ENCODE measurements around the gene NF1.

The NF1 gene

DNA sequence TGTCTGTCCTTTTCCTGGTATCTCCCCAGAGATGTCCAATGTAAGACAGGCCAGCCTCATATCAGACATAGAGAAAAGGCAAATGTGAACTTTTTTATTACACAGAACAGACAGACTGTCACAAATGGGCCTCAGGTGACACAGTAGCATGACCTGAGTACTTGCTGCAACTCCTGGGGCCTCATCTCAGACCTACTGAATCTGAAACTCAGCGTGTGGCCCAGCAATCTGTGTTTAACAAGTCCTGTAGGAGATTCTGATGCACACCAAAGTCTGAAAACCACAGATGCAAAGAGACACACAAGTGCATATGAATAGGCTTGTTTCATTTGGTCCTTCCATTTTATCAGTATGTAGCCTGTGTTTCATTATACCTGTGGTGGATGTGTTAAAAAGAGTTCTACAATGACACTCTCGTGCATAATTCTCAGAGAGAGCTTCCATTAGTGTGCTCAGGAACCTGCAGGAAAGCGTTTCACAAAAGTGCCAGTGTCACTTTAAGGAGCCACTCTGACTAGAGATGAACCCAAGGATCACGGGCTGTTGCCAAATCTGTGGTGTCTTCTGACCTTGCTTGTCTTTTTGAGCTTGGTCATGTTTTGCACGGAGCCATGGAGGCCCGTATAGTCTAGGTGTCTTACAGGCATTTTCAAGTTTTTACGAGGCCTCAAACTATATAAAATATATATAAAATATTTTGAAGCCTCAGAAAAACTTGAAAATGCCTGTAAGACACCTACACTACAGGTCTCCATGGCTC lies 33.8 kb upstream of the NF1 start:
- H3K9me3 ChIP-seq = no peaks in the 10 kb centered on the region
- no peak overlapping the region for H3K4me2 ChIP-seq
- TF ChIP-seq Cebpa-rat (IDR thresholded peaks at IDR 0.05) = no peak
- no peak overlapping the region for H3K9ac ChIP-seq
- peaks cover 5% of the 10 kb centered on the region; the same call in 1 of the 2 replicates for H3K4me1 ChIP-seq
- H3K4me3 ChIP-seq = no peak overlapping the region
- no peaks in the 10 kb centered on the region for H3K27me3 ChIP-seq
- H3K36me3 ChIP-seq = no peaks in the 10 kb centered on the region
- no peak overlapping the region for H3K27ac ChIP-seq
- no peaks in the 10 kb centered on the region for H4K20me1 ChIP-seq

DNA sequence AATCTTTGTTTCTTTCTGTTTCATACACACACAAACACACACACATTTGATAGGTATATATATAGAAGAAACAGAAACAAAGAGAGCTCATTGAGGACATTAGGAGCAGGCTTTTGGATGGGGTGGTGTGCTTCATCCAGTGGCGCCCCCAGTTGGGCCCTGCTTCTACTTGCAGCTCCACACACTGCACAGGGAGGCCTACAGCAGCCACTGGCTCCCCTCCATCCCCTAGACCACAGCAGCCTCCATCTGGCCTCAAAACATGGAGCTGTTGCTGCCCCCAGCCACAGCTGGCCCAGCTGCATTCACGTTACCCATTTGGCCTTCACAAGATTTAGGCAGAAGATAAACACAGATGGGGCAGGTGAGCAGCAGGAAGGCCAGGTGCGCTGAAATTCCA lies 33.1 kb upstream of the NF1 start:
- Histone ChIP-seq H4K20me1 (no peaks in the 10 kb centered on the region), H3K27ac (no peak overlapping the region), H3K27me3 (no peaks in the 10 kb centered on the region), H3K9ac (no peak overlapping the region), H3K4me1 (peaks cover 5% of the 10 kb centered on the region; the same call in 1 of the 2 replicates), H3K4me2 (no peak overlapping the region), H3K36me3 (no peaks in the 10 kb centered on the region), H3K9me3 (no peaks in the 10 kb centered on the region), H3K4me3 (no peak overlapping the region)
- TF ChIP-seq Cebpa-rat (IDR thresholded peaks at IDR 0.05) = no peak

DNA sequence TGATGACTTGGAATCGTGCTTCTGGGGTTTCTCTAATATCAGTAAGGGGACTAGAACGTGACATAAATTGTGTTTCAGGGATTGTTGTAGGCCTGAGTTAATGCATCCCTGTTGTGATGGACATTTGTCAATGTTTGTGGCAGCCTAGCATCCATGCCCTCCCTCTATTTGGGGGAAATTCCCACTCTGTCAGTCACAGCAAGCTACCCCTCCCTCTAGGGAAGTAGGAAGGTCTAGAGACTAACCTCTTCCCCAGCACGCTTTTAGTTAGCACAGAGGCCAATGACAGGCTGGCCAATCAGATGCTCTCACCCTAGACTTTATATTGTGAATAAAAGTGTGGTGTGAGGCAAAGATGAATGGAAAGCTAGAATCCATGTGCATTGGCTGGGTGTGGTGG lies 32.4 kb upstream of the NF1 start:
- TF ChIP-seq Cebpa-rat (IDR thresholded peaks at IDR 0.05) = no peak
- no peaks in the 10 kb centered on the region for H3K27me3 ChIP-seq
- H3K4me2 ChIP-seq = no peak overlapping the region
- no peak overlapping the region for H3K27ac ChIP-seq
- no peaks in the 10 kb centered on the region for H3K9me3 ChIP-seq
- no peaks in the 10 kb centered on the region for H3K36me3 ChIP-seq
- H4K20me1 ChIP-seq = no peaks in the 10 kb centered on the region
- peaks cover 5% of the 10 kb centered on the region; the same call in 1 of the 2 replicates for H3K4me1 ChIP-seq
- no peak overlapping the region for H3K9ac ChIP-seq
- H3K4me3 ChIP-seq = no peak overlapping the region

DNA sequence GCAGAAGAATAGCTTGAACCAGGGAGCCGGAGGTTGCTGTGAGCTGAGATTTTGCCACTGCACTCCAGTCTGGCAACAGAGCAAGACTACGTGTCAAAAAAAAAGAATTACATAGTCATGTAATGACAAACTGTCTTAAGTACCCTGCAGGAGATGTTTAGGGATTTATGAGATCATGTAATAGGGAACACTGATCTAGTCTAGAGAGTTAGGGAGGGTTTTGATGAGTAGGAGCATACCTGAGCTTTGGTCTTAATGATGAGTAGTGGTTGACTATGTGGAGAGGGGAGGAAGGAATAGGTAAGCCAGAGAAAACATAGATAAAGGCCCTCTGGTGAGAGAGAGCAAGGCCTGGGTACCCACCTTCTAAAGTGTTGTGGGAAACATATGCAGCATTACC lies 30.1 kb upstream of the NF1 start:
- H3K4me1 ChIP-seq = peaks cover 5% of the 10 kb centered on the region; the same call in 1 of the 2 replicates
- no peaks in the 10 kb centered on the region for H4K20me1 ChIP-seq
- H3K9me3 ChIP-seq = no peaks in the 10 kb centered on the region
- H3K9ac ChIP-seq = no peak overlapping the region
- no peaks in the 10 kb centered on the region for H3K27me3 ChIP-seq
- H3K4me2 ChIP-seq = no peak overlapping the region
- TF ChIP-seq Cebpa-rat (IDR thresholded peaks at IDR 0.05) = no peak
- no peaks in the 10 kb centered on the region for H3K36me3 ChIP-seq
- no peak overlapping the region for H3K27ac ChIP-seq
- H3K4me3 ChIP-seq = no peak overlapping the region

DNA sequence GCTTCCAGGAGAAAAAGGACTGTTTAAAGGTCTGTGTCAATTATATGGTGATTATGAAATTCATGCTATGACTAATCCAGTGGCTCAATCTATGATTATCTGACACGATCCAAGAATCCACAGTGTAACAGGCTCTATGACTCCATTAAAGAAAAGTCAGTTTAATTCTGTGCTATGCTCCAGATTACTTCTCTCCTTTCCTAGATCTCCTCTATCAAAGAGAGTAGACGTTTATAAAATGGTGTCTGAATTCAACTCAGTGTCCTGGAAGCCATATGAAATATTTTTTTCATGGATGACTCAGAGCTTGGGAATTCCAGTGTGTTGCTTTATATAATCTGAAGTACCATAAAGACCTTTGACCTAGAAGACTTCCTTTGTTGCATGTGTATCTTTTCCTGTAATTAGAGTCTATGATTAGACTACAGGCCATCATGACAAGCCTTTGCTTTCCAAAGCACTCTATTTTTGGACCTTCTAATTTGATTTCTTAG lies 27.0 kb upstream of the NF1 start:
- H3K27ac ChIP-seq = no peak overlapping the region
- TF ChIP-seq Cebpa-rat (IDR thresholded peaks at IDR 0.05) = no peak
- H3K27me3 ChIP-seq = no peaks in the 10 kb centered on the region
- H4K20me1 ChIP-seq = no peaks in the 10 kb centered on the region
- H3K9me3 ChIP-seq = no peaks in the 10 kb centered on the region
- no peaks in the 10 kb centered on the region for H3K4me1 ChIP-seq
- H3K4me2 ChIP-seq = no peak overlapping the region
- H3K4me3 ChIP-seq = no peak overlapping the region
- H3K36me3 ChIP-seq = no peaks in the 10 kb centered on the region
- H3K9ac ChIP-seq = no peak overlapping the region

DNA sequence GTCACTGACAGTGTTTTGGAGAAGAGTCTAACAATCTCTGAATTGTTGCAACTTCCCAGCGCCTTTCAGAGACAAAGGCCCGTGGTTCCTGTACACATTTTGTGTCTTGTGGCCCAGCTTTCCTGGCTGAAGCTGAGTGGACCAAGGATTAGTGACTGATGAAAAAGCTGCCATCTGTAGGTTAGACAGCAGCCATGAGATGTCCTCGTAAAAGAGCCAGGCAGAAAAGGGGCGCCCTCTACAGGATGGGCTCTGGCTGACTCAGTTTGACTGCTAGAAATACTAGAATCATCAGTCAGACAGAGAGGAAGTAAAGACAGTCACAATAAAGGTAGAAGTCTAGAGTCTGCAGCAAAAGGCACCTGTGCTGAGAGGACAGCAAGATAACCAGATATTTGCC lies 26.5 kb upstream of the NF1 start:
- H4K20me1 ChIP-seq = no peaks in the 10 kb centered on the region
- H3K4me3 ChIP-seq = no peak overlapping the region
- H3K4me1 ChIP-seq = no peaks in the 10 kb centered on the region
- H3K27me3 ChIP-seq = no peaks in the 10 kb centered on the region
- H3K4me2 ChIP-seq = no peak overlapping the region
- no peaks in the 10 kb centered on the region for H3K9me3 ChIP-seq
- H3K27ac ChIP-seq = no peak overlapping the region
- TF ChIP-seq Cebpa-rat (IDR thresholded peaks at IDR 0.05) = no peak
- no peak overlapping the region for H3K9ac ChIP-seq
- H3K36me3 ChIP-seq = no peaks in the 10 kb centered on the region

DNA sequence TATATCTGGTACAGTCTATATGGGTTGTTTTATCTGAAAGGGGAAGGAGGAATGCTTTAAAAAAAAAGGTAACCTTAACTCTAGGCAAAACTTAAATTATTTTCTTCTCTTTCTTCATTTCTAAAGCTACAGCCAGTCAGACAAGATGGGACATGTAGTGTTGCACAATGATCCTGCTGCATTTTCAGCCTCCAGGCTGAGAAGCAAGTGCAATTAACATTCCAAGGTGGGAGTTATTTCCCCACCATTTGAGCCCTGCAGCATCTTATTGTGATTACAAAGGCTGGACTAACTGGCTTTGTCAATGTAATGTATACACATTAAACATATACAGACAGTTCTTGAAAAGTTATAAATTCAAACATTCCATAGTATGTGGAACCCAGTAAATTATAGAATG lies 22.6 kb upstream of the NF1 start:
- no peaks in the 10 kb centered on the region for H3K9me3 ChIP-seq
- H3K4me1 ChIP-seq = peaks cover 9% of the 10 kb centered on the region
- no peak overlapping the region for H3K27ac ChIP-seq
- H4K20me1 ChIP-seq = no peaks in the 10 kb centered on the region
- no peak overlapping the region for H3K9ac ChIP-seq
- no peak overlapping the region for H3K4me2 ChIP-seq
- no peaks in the 10 kb centered on the region for H3K36me3 ChIP-seq
- no peaks in the 10 kb centered on the region for H3K27me3 ChIP-seq
- no peak overlapping the region for H3K4me3 ChIP-seq
- no peak for TF ChIP-seq Cebpa-rat (IDR thresholded peaks at IDR 0.05)

DNA sequence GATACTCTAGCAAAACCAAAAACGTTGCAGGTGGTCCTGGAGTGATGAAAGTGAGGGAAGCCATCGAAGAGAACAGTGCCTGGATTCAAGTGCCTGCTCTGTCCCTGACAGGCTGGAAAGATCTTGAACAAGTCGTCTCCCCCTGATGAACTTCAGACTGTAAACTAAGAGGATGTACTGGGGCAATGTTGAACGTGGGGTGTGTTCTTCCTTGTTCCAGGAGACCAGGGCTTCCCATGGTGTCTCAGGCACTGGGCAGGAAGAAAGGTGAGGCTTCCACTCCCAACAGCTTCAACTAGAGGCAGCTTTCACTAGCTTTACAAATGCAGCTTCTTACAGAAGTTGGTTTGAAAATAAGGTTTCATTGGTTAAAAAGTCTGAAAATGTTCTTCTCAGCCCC lies 21.4 kb upstream of the NF1 start:
- Histone ChIP-seq H3K9me3 (no peaks in the 10 kb centered on the region), H3K4me3 (no peak overlapping the region), H3K27me3 (no peaks in the 10 kb centered on the region), H3K4me1 (peaks cover 9% of the 10 kb centered on the region), H3K27ac (no peak overlapping the region), H3K9ac (no peak overlapping the region), H3K4me2 (no peak overlapping the region), H4K20me1 (no peaks in the 10 kb centered on the region), H3K36me3 (no peaks in the 10 kb centered on the region)
- no peak for TF ChIP-seq Cebpa-rat (IDR thresholded peaks at IDR 0.05)

DNA sequence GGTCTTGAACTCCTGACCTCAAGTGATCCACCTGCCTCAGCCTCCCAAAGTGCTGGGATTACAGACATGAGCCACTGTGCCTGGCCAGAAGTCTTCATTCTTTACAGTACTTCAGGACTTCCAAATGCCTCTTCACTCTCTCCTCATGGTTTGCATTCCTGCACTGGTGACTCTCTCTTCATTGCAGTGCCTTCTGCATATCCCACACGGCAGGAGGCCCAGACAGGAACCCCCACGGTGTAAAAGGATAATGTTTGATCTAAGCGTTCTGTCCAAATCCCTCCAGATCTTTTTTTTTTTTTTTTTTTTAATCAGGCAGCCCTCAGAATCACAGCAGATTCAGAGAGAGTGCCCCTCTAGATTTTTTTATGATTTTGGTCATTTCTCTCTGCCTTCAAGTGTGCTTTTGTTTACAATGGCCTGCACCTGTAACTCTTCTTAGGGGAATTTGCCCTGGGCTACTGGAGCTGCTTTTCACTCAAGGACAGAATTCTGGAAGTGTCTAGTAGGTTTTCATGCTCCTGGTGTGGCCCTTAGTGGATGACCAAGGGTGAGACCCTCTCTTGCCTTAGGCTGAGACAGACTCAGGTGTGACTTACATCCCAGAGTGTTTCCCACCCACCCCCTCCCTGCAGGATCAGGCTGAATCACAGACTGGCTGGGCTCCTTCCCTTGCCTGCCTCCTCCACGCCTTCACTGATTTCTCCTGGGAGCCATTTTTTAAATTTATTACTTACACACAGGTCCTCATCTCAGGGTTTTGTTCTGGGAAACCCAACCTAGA lies 19.8 kb upstream of the NF1 start:
- Histone ChIP-seq H3K36me3 (no peaks in the 10 kb centered on the region), H3K4me3 (no peak overlapping the region), H3K27me3 (no peaks in the 10 kb centered on the region), H3K9ac (no peak overlapping the region), H3K4me2 (no peak overlapping the region), H3K27ac (no peak overlapping the region), H3K9me3 (no peaks in the 10 kb centered on the region), H3K4me1 (peaks cover 9% of the 10 kb centered on the region), H4K20me1 (no peaks in the 10 kb centered on the region)
- TF ChIP-seq Cebpa-rat (IDR thresholded peaks at IDR 0.05) = no peak

DNA sequence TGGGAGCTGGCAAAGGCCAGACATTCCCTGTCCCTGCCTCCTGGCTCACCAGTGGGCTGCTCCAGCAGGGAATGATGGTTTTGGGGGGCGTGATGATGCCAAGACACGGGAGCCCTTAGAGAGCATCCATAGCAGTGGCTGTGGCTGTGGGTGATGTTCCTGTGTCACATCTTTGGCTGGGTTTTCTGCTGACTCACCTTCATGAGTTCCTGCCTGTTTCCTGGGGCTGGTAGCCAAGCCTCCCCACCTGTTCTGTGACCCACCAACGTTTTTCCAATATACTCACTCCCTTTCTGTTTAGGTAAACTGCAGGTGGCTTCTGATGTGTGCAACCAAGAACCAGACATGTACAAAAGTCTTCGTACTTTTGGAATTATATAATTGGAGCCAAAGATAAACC lies 16.5 kb upstream of the NF1 start:
- Histone ChIP-seq H4K20me1 (no peaks in the 10 kb centered on the region), H3K27ac (no peak overlapping the region), H3K9ac (no peak overlapping the region), H3K4me2 (no peak overlapping the region), H3K4me3 (no peak overlapping the region), H3K4me1 (peaks cover 9% of the 10 kb centered on the region), H3K27me3 (no peaks in the 10 kb centered on the region), H3K36me3 (no peaks in the 10 kb centered on the region), H3K9me3 (no peaks in the 10 kb centered on the region)
- no peak for TF ChIP-seq Cebpa-rat (IDR thresholded peaks at IDR 0.05)

Measured in BLaER1 (cell line).